Right ventricle myocardium superior (tissue), 1 donor: Measurements from ENCODE around the gene C4orf17. TPM values are rescaled to one million over a fixed set of nuclear protein-coding genes. Genes with fewer than 3 reads are reported as not detected.

Source experiments
- ATAC-seq: fragments of 200-7000 bp; cut with Tn5 transposase; one replicate; pipeline ENCODE4 v1.9.1; 2020; ENCODE audit warnings: mild to moderate bottlenecking; ENCODE audit not compliant: poor library complexity
- DNase-seq: peaks from one replicate; pipeline ENCODE4 v3.0.0-alpha.2; 2020
- intact Hi-C: fragments of 100-400 bp; cut with DNase I; formaldehyde crosslinking; loops from one replicate; pipeline ENCODE4 v1.11.2; 2022
- total RNA-seq: library from RNA; stranded (reverse); fragmentation: NEBNext Ultra II Directional; extraction: Animal tissue kit (Norgen Biotek cat#: 25700); gene quantifications from one replicate; pipeline ENCODE4 v1.2.1, GENCODE V29; 2021
- donor health status: DM: no; HTN: yes; CAD: no; lungs with severe emphysema.

Gene C4orf17
- total RNA-seq, 1 donor from 2014 or later: not detected

DNA sequence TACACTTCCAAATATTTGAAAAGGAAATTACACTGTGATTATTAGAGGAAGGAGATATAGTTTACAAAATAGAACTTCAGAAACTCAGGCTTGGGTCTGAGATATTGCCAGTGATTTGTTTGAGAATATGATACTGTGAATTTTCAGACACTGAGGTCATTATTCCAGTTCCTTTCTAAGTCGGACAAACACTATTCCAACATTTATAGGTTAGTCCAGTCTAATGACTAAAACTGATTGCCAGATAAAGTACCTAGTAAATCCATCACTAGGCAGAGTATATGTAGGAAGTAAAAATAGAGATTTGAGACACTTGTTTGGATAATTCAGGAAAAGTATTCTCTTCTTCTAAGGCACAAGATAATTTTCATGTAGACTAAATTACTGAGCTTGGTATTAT lies 77.0 kb downstream of the C4orf17 start:
- intact Hi-C loops: no loop called here
- ATAC-seq (no peak), DNase-seq (no peak)

DNA sequence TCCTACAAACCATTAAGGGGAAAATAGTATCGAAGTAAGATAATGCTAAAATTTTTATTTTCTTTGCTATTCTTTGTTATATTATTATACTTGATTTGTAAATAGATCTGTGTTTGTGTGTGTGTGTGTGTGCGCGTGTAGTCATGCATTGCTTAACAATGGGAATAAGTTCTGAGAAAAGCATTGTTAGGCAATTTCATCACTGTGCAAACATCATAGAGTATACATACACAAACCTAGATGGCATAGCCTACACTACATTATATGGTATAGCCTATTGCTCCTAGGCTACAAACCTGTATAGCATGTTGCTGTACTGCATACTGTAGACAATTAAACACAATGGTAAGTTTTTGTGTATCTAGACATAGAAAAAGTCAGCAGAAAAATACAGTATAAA lies 80.9 kb downstream of the C4orf17 start:
- DNase-seq (no peak), ATAC-seq (no peak)
- intact Hi-C loops: no loop called here

Other genes starting within 250 kb of the C4orf17 start
- 0.83 TPM for gene ADH1A, start 220.0 kb upstream of the C4orf17 start, total RNA-seq
- 157 TPM for gene ADH1B, start 189.6 kb upstream of the C4orf17 start, total RNA-seq
- gene ADH1C, start 158.3 kb upstream of the C4orf17 start, total RNA-seq: 6.9 TPM
- not detected for gene ADH7, start 75.7 kb upstream of the C4orf17 start, total RNA-seq
- 4.5 TPM for gene TRMT10A, start 53.0 kb downstream of the C4orf17 start, total RNA-seq
- gene MTTP, start 63.8 kb downstream of the C4orf17 start, total RNA-seq: 3.3 TPM
- gene C4orf54, start 146.8 kb downstream of the C4orf17 start, total RNA-seq: 0.73 TPM